HepG2 (cell line): ENCODE results near the gene ADAMTS8. TPM values are rescaled to one million over a fixed set of nuclear protein-coding genes. Genes with fewer than 3 reads are reported as not detected.

Source experiments
- ATAC-seq: fragments of 200-7000 bp; cut with Tn5 transposase; 3 replicates; pipeline ENCODE4 v1.9.1; 2020; ENCODE audit warnings: mild to moderate bottlenecking, moderate library complexity
- BruUV-seq: library from RNA; stranded (reverse); fragments of 400-500 nt; replicated peaks from 2 replicates; lab custom pipeline; 2021; lab: Mats Ljungman, UMichigan
- CTCF ChIA-PET: fragments of 300-600 bp; formaldehyde crosslinking; extraction: SDS; loops from one replicate; lab custom pipeline; 2021; ENCODE audit warnings: low total read pairs, inconsistent platforms, low intra/inter-chr PET ratio; lab: Yijun Ruan, JAX
- POLR2A ChIA-PET: fragments of 350-600 bp; sonication (Branson Sonifier 250); formaldehyde crosslinking; loops from one replicate; lab custom pipeline; 2020; ENCODE audit warnings: antibody characterized with exemption, inconsistent platforms; lab: Yijun Ruan, JAX
- DNase-seq: peaks from one replicate; pipeline ENCODE4 v3.0.0-alpha.2; 2015; ENCODE audit warnings: low spot score
- FAIRE-seq: peaks from 3 replicates; lab custom pipeline; 2011; peaks lifted over from hg19 to GRCh38; lab: Jason Lieb, UNC
- H2AFZ ChIP-seq: one replicate; pipeline ENCODE4 v1.6.1; 2011; ENCODE audit warnings: low read length, inconsistent platforms
- H3K27ac ChIP-seq: fragments of 300-600 bp; 3 replicates; pipeline ENCODE4 v1.8.0; 2011; ENCODE audit warnings: mixed run types, mild to moderate bottlenecking, mixed read lengths, low read length, inconsistent platforms; ENCODE audit not compliant: insufficient read depth; ENCODE audit errors: extremely low read length
- H3K27me3 ChIP-seq, 2 experiments: fragments of 200-600 bp in 1 of 2; 2 replicates in 1 of 2; 3 replicates in 1 of 2; pipeline versions ENCODE4 v1.6.0 to v1.8.0; 2011; ENCODE audit warnings: low read length in 2 of 2, mild to moderate bottlenecking in 2 of 2, moderate library complexity in 2 of 2, inconsistent platforms in 1 of 2; ENCODE audit not compliant: insufficient read depth in 2 of 2, control insufficient read depth in 1 of 2
- H3K36me3 ChIP-seq, 2 experiments: fragments of 200-600 bp in 1 of 2; replicated peaks in 1 of 2; 2 replicates in 1 of 2; 3 replicates in 1 of 2; pipeline versions ENCODE4 v1.5.1 to v1.8.0; 2011; ENCODE audit warnings: low read length in 2 of 2, inconsistent platforms in 1 of 2; ENCODE audit not compliant: insufficient read depth in 2 of 2, control insufficient read depth in 1 of 2
- H3K4me1 ChIP-seq: 2 replicates; pipeline ENCODE4 v1.5.1; 2012; ENCODE audit warnings: low read length, inconsistent platforms; ENCODE audit not compliant: insufficient read depth
- H3K4me2 ChIP-seq: 2 replicates; pipeline ENCODE4 v1.6.0; 2011; ENCODE audit warnings: low read depth, low read length, inconsistent platforms
- H3K4me3 ChIP-seq, 3 experiments: fragments of 200-600 bp in 1 of 3; sonication (generic), shearing (Covaris generic) in 1 of 3; replicated peaks in 1 of 3; 2 replicates each; pipeline ENCODE4 v1.5.1; 2011 to 2016; ENCODE audit warnings: low read length in 3 of 3, inconsistent platforms in 2 of 3, low read depth in 2 of 3, mild to moderate bottlenecking in 2 of 3, control low read depth in 1 of 3, mixed read lengths in 1 of 3; ENCODE audit not compliant: insufficient read depth in 1 of 3
- H3K79me2 ChIP-seq: one replicate; pipeline ENCODE4 v1.6.1; 2011; ENCODE audit warnings: low read length, inconsistent platforms; ENCODE audit not compliant: insufficient read depth
- H3K9ac ChIP-seq: 2 replicates; pipeline ENCODE4 v1.6.0; 2011; ENCODE audit warnings: mild to moderate bottlenecking, low read depth, low read length, inconsistent platforms; ENCODE audit not compliant: insufficient read depth
- H3K9me3 ChIP-seq: 2 replicates; pipeline ENCODE4 v1.5.1; 2012; ENCODE audit warnings: mild to moderate bottlenecking, low read length
- H4K20me1 ChIP-seq: 2 replicates; pipeline ENCODE4 v1.6.0; 2011; ENCODE audit warnings: inconsistent platforms, mild to moderate bottlenecking, low read length, moderate library complexity; ENCODE audit not compliant: insufficient read depth
- JUNB ChIP-seq: sonication (generic); formaldehyde crosslinking; IDR thresholded peaks from 2 replicates; pipeline ENCODE4 v1.8.0; 2022; ENCODE audit warnings: missing genetic modification reagents, mild to moderate bottlenecking, borderline replicate concordance
- MIXL1 ChIP-seq: IDR thresholded peaks from 2 replicates; pipeline ENCODE4 v1.6.1; 2016
- ZFP36L2 ChIP-seq: sonication (generic); formaldehyde crosslinking; IDR thresholded peaks from 2 replicates; pipeline ENCODE4 v1.4.0; 2020; ENCODE audit warnings: missing genetic modification reagents
- ZNF607 ChIP-seq: sonication (generic); formaldehyde crosslinking; IDR thresholded peaks from 2 replicates; pipeline ENCODE4 v1.5.1; 2020; ENCODE audit warnings: missing genetic modification reagents, mild to moderate bottlenecking, borderline replicate concordance
- ZNF720 ChIP-seq: sonication (generic); formaldehyde crosslinking; IDR thresholded peaks from 2 replicates; pipeline ENCODE4 v1.4.0; 2020; ENCODE audit warnings: missing genetic modification reagents
- WGBS: methylation state at CpG from one replicate; pipeline ENCODE4 v1.1.6; 2017; ENCODE audit warnings: low lambda C conversion rate; 5-methylcytosine and 5-hydroxymethylcytosine counted together
- in situ Hi-C: cut with HindIII; loops from 2 replicates; pipeline ENCODE4 v1.10.0; 2017; ENCODE audit warnings: low pct_unique_long_range_greater_than_20kb; ENCODE audit not compliant: extremely low pct_ligation_motif_present
- intact Hi-C: fragments of 100-400 bp; cut with micrococcal nuclease; formaldehyde crosslinking; loops from one replicate; pipeline ENCODE4 v1.10.0; 2022; ENCODE audit not compliant: unreplicated experiment
- polyA plus RNA-seq, 8 experiments: library from polyadenylated mRNA; depleted of rRNA in 3 of 8; stranded (reverse) in 7 of 8; unstranded in 1 of 8; fragments of >200 nt; fragmentation: Illumina TruSeq in 4 of 8; extraction: Trizol in 4 of 8; gene quantifications; 2 replicates each; pipeline versions ENCODE4 v1.2.1 to v1.2.3, GENCODE V29; 2011 to 2016; ENCODE audit warnings: low read depth in 4 of 8, missing spikeins in 1 of 8, mixed read lengths in 1 of 8; ENCODE audit not compliant: insufficient read depth in 1 of 8
- total RNA-seq, 5 experiments: library from RNA; depleted of rRNA; stranded (reverse); fragments of >200 nt; fragmentation: Illumina TruSeq; extraction: Trizol; gene quantifications; 2 replicates each; pipeline ENCODE4 v1.2.3, GENCODE V29; 2016; ENCODE audit warnings: low read depth in 1 of 5
- TF ChIP-seq, protein P1 (sequence below): IDR thresholded peaks from 2 replicates; pipeline ENCODE4 v1.6.1; 2016; ENCODE audit warnings: low read depth
- TF ChIP-seq, protein P2 (sequence below): sonication (generic); formaldehyde crosslinking; IDR thresholded peaks from 2 replicates; pipeline ENCODE4 v1.4.0; 2020; ENCODE audit warnings: mild to moderate bottlenecking, missing genetic modification reagents

ADAMTS8 gene
- total and polyA plus RNA-seq, 2 of the 13 experiments (the other 11 are each of a cell fraction or from before 2014, with no cell fraction given): not detected

DNA sequence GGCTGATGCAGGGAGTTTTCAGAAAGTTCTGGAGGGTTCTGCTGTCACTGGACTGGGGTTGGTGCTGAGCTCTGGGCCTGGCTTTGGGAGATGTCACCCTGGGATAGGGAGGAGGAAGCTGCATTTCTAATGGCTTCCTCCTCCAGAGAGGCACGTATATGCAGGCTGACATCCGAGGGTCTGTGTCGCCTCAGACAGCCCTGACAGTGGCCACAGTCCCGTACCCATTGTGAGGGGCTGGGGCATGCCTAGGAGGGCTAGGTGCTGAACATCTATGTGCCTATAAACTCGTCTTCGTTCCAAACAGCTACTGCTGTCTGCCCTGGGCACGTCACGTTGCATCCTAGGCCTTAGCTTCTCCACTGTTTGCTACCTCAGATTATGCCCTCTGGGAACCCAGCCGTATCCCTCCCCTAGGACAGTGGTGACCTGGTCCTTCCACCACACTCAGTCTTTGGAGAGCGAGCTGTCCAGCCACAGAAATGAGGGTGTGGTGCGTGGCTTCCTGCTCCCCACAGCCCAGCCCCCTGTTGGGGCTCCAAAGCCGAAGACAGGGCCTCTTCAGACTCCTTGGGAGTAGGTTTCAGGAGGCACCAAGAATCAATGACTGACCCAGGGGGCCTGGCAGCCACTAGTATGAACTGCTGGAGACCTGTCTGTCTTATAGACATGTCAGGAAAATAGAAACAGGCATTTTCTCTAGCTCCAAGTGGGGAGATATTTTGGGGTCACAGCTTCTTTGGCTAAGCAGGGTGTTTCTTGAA lies 46.4 kb upstream of the ADAMTS8 start:
- DNase-seq: no peak
- Histone ChIP-seq H3K27me3 (peaks cover 4 to 29% of the 10 kb centered on the region in 2 experiments; a peak in 4 of 5 replicates), H3K4me3 (no peak overlapping the region), H4K20me1 (no peaks in the 10 kb centered on the region), H3K36me3 (no peaks in the 10 kb centered on the region), H3K4me1 (no peaks in the 10 kb centered on the region), H3K79me2 (no peaks in the 10 kb centered on the region), H3K9ac (no peak overlapping the region), H3K27ac (no peak overlapping the region), H3K4me2 (no peak overlapping the region), H3K9me3 (no peaks in the 10 kb centered on the region), H2AFZ (no peak overlapping the region)
- BruUV-seq: no TSS peak
- ChIA-PET CTCF (no interaction called here), POLR2A (no interaction called here)
- intact Hi-C loops (no loop called here), in situ Hi-C loops (no loop called here)
- FAIRE-seq: no peak
- TF ChIP-seq JUNB (CRISPR knock-in tag): no peak
- TF ChIP-seq, protein P1, sequence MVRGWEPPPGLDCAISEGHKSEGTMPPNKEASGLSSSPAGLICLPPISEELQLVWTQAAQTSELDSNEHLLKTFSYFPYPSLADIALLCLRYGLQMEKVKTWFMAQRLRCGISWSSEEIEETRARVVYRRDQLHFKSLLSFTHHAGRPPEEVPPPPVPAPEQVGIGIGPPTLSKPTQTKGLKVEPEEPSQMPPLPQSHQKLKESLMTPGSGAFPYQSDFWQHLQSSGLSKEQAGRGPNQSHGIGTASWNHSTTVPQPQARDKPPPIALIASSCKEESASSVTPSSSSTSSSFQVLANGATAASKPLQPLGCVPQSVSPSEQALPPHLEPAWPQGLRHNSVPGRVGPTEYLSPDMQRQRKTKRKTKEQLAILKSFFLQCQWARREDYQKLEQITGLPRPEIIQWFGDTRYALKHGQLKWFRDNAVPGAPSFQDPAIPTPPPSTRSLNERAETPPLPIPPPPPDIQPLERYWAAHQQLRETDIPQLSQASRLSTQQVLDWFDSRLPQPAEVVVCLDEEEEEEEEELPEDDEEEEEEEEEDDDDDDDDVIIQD (CRISPR knock-in tag): no peak
- TF ChIP-seq ZNF720 (CRISPR knock-in tag): no peak
- TF ChIP-seq ZFP36L2 (CRISPR knock-in tag): no peak
- TF ChIP-seq MIXL1 (CRISPR knock-in tag): no peak
- TF ChIP-seq ZNF607: no peak
- TF ChIP-seq, protein P2, sequence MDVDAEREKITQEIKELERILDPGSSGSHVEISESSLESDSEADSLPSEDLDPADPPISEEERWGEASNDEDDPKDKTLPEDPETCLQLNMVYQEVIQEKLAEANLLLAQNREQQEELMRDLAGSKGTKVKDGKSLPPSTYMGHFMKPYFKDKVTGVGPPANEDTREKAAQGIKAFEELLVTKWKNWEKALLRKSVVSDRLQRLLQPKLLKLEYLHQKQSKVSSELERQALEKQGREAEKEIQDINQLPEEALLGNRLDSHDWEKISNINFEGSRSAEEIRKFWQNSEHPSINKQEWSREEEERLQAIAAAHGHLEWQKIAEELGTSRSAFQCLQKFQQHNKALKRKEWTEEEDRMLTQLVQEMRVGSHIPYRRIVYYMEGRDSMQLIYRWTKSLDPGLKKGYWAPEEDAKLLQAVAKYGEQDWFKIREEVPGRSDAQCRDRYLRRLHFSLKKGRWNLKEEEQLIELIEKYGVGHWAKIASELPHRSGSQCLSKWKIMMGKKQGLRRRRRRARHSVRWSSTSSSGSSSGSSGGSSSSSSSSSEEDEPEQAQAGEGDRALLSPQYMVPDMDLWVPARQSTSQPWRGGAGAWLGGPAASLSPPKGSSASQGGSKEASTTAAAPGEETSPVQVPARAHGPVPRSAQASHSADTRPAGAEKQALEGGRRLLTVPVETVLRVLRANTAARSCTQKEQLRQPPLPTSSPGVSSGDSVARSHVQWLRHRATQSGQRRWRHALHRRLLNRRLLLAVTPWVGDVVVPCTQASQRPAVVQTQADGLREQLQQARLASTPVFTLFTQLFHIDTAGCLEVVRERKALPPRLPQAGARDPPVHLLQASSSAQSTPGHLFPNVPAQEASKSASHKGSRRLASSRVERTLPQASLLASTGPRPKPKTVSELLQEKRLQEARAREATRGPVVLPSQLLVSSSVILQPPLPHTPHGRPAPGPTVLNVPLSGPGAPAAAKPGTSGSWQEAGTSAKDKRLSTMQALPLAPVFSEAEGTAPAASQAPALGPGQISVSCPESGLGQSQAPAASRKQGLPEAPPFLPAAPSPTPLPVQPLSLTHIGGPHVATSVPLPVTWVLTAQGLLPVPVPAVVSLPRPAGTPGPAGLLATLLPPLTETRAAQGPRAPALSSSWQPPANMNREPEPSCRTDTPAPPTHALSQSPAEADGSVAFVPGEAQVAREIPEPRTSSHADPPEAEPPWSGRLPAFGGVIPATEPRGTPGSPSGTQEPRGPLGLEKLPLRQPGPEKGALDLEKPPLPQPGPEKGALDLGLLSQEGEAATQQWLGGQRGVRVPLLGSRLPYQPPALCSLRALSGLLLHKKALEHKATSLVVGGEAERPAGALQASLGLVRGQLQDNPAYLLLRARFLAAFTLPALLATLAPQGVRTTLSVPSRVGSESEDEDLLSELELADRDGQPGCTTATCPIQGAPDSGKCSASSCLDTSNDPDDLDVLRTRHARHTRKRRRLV (CRISPR knock-in tag): no peak
- 0% methylated on average over 2 of the region's 12 CpGs for WGBS
- ATAC-seq: no peak
